Nephron progenitor cell (in vitro differentiated cells): ENCODE data around the gene ATP8B4.

Experiments used
- DNase-seq: peaks from one replicate; pipeline ENCODE4 v3.0.0; 2021
- H3K27ac Mint-ChIP-seq: 2 replicates; pipeline ENCODE4 v1.8.0; 2021; ENCODE audit warnings: mild to moderate bottlenecking, moderate library complexity, mixed read lengths
- H3K27me3 Mint-ChIP-seq: 2 replicates; pipeline ENCODE4 v1.8.0; 2021; ENCODE audit warnings: mild to moderate bottlenecking, low read depth, mixed read lengths; ENCODE audit not compliant: poor library complexity
- H3K36me3 Mint-ChIP-seq: 2 replicates; pipeline ENCODE4 v1.8.0; 2021; ENCODE audit warnings: low read depth, mixed read lengths
- H3K4me1 Mint-ChIP-seq: 2 replicates; pipeline ENCODE4 v1.8.0; 2021; ENCODE audit warnings: mixed read lengths
- H3K4me3 Mint-ChIP-seq: 2 replicates; pipeline ENCODE4 v1.8.0; 2021; ENCODE audit warnings: mild to moderate bottlenecking, moderate library complexity, mixed read lengths
- H3K9me3 Mint-ChIP-seq: 2 replicates; pipeline ENCODE4 v1.8.0; 2021; ENCODE audit warnings: mild to moderate bottlenecking, moderate library complexity, mixed read lengths
- TF ChIP-seq, protein P1 (sequence below): fragments of 200-600 bp; sonication (generic); IDR thresholded peaks from 2 replicates; pipeline ENCODE4 v1.5.0; 2021; ENCODE audit warnings: antibody characterized with exemption

Gene ATP8B4

DNA sequence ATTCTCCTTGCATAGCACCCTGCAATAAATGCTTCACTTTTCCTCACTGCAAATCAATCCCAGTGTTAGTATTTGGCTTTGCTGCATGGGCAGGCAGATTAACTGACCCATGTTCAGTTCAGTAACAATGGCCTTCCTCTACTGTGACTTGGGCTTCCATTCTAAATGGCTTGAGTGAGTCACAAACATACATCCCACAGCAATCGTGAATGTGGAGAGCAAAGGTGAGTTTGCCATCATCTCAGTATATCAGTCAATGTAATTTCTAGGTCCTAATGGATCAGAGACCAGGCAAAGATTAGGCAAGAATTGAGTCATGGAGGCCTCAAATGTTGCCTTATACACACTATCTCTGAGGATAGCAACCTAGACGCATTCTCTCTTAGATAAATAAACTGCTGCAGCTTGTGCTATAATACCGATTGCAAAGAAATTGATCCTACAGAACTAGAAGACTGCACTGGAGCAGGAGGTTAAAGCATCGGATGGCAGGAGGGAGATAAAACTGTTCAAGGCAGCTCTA lies 8.3 kb upstream of the ATP8B4 start:
- no peak overlapping the region for H3K4me3 Mint-ChIP-seq
- peaks cover 11% of the 10 kb centered on the region for H3K9me3 Mint-ChIP-seq
- peaks cover 25% of the 10 kb centered on the region for H3K4me1 Mint-ChIP-seq
- H3K27me3 Mint-ChIP-seq = no peaks in the 10 kb centered on the region
- H3K36me3 Mint-ChIP-seq = peaks cover 9% of the 10 kb centered on the region
- no peak for DNase-seq
- TF ChIP-seq, protein P1, sequence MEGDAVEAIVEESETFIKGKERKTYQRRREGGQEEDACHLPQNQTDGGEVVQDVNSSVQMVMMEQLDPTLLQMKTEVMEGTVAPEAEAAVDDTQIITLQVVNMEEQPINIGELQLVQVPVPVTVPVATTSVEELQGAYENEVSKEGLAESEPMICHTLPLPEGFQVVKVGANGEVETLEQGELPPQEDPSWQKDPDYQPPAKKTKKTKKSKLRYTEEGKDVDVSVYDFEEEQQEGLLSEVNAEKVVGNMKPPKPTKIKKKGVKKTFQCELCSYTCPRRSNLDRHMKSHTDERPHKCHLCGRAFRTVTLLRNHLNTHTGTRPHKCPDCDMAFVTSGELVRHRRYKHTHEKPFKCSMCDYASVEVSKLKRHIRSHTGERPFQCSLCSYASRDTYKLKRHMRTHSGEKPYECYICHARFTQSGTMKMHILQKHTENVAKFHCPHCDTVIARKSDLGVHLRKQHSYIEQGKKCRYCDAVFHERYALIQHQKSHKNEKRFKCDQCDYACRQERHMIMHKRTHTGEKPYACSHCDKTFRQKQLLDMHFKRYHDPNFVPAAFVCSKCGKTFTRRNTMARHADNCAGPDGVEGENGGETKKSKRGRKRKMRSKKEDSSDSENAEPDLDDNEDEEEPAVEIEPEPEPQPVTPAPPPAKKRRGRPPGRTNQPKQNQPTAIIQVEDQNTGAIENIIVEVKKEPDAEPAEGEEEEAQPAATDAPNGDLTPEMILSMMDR = no peak
- H3K27ac Mint-ChIP-seq = peak overlapping the region; percentile 92

DNA sequence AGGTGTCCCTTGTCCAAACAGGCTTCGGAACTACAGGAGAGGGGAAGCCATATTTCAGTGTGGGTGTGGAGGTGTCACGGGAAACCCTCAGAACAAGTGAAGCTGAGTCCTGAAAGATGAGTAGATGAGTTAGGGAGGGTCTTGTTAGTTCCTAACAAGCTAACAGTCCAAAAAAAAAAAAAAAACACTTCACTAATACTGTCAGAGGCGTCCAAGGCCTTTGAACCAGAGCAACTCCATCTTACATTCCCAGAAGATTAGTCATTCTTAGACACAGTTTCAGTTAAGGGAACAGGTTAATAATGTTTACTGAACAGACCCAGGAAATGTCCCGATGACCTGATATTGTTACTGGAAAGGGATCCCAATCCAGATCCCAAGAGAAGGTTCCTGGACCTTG lies 7.0 kb upstream of the ATP8B4 start:
- Mint-ChIP-seq H3K27ac (peak overlapping the region; percentile 19), H3K36me3 (peaks cover 9% of the 10 kb centered on the region), H3K4me1 (peaks cover 25% of the 10 kb centered on the region), H3K27me3 (no peaks in the 10 kb centered on the region), H3K9me3 (peaks cover 11% of the 10 kb centered on the region), H3K4me3 (no peak overlapping the region)
- DNase-seq = no peak
- TF ChIP-seq, protein P1 = no peak

DNA sequence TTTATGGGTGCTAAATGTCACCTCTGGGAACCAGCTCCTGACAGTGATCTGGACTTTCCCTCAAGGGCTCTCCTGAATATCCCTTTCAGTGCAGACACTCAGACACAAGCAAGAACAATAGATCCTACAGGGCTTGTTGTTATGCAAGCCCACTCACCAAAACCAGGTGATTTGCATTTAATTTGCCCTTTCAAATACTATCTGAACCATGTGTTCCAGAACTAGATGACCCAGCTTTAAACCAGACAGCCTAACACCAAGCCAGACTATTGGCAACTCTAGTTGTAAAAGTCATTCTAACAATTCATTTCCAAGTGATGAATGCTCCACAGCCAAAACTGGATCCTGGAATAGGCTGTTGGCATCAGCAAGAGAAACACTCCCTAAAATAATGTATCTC lies 5.6 kb upstream of the ATP8B4 start:
- DNase-seq = no peak
- H3K9me3 Mint-ChIP-seq = peaks cover 11% of the 10 kb centered on the region
- no peaks in the 10 kb centered on the region for H3K27me3 Mint-ChIP-seq
- TF ChIP-seq, protein P1 = no peak
- no peak overlapping the region for H3K4me3 Mint-ChIP-seq
- H3K36me3 Mint-ChIP-seq = peaks cover 9% of the 10 kb centered on the region
- H3K4me1 Mint-ChIP-seq = peaks cover 30% of the 10 kb centered on the region
- H3K27ac Mint-ChIP-seq = no peak overlapping the region

DNA sequence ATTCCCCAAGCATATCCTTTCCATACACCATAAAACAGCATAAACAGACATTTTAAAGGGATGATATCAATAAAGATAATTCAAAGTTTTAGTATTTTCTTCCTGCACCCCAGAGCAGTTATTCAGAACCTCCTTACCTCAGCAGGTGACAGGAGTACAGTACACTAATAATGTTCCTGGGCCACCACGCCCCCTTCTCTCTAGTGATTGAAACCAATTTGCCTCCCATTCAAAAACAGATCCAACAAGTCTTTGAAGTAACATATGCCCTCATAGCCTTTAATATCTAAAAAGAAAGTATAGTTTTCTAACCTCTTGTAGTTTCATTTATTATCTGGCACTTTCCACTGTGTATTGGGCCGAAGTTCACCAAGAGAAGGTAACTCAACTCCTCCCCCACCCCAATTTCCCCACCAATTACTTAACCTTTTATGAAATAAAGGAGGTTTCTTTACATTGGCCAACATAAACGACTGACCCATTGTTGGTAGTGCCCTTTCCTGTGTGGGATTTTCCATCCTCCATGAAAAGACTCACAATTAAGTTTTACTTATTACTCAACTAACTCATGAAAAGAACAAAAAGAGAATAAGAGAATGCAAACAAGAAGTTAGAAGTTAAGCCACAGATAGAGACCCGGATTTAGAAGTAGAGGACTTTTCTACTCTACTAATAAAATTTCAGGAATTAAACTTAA lies 5.0 kb upstream of the ATP8B4 start:
- Mint-ChIP-seq H3K27me3 (no peaks in the 10 kb centered on the region), H3K9me3 (peaks cover 11% of the 10 kb centered on the region), H3K36me3 (peaks cover 9% of the 10 kb centered on the region), H3K4me1 (peaks cover 37% of the 10 kb centered on the region), H3K27ac (no peak overlapping the region), H3K4me3 (no peak overlapping the region)
- TF ChIP-seq, protein P1 = no peak
- no peak for DNase-seq

DNA sequence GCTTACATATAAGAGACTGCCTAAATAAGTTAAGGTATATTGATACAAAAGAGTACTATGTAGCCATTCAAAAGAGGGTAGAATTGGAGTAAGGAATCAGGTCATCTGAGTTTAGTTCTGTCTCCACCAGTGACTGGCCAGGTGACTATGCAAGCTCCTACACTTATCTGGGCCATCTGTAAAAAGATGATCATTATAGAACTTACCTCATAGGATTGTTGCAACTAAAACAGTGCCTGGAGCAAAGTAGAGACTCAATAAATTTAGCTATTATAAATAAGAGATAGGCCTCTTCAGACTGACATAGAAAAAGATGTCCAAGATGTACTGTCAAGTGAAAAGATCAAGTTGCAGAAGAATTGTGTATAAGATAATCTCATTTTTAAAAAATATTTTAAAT lies 1.7 kb upstream of the ATP8B4 start:
- Mint-ChIP-seq H3K4me1 (peaks cover 25% of the 10 kb centered on the region), H3K36me3 (peaks cover 9% of the 10 kb centered on the region), H3K4me3 (no peak overlapping the region), H3K27ac (no peak overlapping the region), H3K27me3 (no peaks in the 10 kb centered on the region), H3K9me3 (peaks cover 11% of the 10 kb centered on the region)
- TF ChIP-seq, protein P1 = no peak
- no peak for DNase-seq
